HG02588 (cell line): ENCODE data around the gene RNF13.
A peak's percentile ranks its signal among the peaks of the same experiment; 100 is the strongest.
"Not testable (repeated sequence)": the region's sequence is repeated elsewhere in the genome, so short reads cannot be mapped to it uniquely, and the experiment has no call there.

Source experiments
- ATAC-seq: cut with Tn5 transposase; IDR thresholded peaks from one replicate; pipeline ENCODE4 v1.9.1; 2021; ENCODE audit warnings: mild to moderate bottlenecking, moderate library complexity; ENCODE audit not compliant: unreplicated experiment

The RNF13 gene

DNA sequence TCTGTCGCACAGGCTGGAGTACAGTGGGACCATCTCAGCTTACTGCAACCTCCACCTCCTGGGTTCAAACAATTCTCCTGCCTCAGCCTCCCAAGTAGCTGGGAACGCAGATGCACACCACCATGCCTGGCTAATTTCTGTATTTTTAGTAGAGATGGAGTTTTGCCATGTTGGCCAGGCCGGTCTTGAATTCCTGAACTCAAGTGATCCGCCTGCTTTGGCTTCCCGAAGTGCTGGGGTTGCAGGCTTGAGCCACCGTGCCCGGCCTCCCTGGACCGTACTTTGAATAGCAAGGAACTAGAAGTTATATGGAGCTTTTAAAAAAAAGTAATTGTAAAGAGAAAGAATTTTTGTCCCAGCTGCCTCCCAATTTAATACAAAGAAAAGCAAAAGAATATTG, 12.3 kb upstream of the RNF13 start:
- no peak for ATAC-seq

DNA sequence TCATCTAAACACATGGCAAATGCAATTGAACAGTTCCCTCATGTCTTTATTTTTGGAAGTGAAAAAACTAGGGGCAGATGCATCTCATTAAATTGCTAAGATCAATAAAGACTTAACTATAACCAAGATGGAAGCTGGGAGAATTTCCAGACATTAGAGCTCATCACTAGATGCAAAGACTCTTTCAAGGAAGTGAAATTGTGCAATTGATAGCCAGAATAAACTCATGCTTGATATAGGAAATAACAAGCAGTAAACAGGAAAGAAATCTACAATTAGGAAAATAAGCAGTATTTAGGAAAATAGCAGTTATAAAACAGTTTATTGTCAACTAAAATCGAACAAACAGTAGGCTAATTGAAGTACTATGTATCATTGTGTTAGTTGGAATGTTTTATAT, 11.8 kb upstream of the RNF13 start:
- ATAC-seq: no peak

DNA sequence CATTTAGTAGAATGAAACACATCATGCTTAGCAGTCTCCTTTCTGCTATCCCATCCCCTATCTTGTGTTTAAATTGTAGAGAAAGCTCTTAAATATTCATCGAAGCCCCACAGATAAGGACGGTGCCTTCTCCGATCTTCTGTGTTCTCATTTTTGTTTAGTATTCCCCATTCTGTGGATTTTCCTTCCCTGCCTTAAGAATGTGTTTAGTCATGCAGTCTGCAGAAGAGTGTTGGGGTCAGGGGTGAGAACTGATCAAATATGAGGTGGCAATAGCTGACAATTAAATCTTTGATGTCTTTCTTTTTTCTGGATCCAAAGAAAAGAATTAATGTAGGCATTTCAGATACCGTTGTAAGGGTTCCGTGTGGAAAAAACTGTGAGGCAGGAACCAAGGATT, 11.4 kb upstream of the RNF13 start:
- no peak for ATAC-seq

DNA sequence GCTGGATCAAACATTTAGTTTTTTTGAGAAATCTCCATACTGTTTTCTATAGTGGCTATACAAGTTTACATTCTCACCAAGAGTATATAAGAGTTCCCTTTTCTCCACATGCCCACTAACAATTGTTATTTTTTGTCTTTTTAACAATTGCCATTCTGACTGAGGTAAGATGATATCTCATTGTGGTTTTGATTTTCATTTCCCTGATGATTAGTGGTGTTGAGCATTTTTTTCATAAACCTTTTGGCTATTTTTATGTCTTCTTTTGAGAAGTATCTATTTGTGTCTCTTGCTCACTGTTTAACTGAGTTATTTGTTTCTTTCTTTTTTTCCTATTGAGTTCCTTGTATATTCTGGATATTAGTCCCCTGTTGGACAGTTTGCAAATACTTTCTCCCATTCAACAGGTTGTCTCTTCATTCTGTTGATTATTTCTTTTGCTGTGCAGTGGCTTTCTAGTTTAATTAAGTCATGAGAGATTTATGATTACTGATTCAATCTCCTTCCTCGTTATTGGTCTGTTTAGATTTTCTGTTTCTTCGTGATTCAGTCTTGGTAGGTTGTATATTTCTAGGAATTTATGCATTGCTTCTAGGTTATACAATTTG, 6.7 kb upstream of the RNF13 start:
- no peak for ATAC-seq

DNA sequence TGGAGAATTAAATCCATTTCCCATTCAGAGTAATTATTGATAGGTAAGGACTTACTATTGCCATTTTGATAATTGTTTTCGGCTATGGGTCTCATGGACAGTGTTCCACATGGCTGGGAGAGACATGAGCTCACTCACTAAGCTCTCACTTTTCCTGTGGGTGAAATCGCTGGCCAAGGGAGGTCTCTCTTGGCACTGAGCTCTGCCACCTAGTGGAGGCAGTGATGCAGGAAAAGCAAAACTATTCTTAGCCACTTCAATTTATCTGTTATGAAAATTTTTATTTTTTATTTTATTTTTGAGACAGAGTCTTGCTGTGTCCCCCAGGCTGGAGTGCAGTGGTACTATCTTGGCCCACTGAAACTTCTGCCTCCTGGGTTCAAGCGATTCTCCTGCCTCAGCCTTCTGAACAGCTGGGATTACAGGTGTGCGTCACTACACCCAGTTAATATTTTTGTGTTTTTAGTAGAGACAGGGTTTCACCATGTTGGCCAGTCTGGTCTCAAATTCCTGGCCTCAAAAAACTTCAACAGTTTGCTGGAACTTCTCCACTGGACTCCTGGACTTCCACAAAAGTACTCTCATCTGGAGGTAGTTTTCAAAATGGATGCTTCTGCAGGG, 4.7 kb upstream of the RNF13 start:
- no peak for ATAC-seq

DNA sequence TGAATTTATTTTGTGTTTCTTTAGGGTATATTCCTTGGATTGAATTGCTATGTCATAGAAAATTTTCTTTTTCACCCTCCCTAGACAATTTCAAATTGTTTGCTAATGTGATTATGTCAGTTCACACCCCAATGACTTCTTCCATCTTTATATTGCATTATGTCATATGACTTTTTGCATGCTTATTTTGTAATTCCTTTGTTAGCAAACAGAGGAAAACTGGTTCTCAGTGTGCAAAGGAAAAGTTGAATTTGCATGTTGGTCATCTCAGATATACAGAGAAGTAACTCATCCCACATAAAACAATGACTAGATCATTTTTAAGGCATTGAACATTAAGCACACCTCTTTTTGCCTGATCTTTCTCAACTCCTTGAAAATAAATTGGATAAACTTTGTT, 3.3 kb upstream of the RNF13 start:
- no peak for ATAC-seq

DNA sequence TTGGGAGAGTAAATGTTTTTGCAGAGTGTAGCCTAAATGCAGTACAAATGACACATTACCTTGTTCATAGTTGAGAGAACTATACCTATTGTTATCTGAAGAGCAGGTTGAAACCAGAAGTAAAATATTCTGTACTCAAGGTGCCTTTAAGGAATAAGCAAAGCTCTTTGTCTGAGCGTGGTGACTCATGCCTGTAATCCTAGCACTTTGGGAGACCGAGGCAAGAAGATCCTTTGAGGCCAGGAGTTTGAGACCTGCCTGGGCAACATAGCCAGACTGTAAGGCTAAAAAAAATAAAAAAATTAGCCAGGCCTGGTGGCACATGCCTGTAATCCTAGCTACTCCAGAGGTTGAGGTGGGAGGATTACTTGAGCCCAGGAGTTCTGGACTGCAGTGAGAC, 2.2 kb upstream of the RNF13 start:
- no peak for ATAC-seq

DNA sequence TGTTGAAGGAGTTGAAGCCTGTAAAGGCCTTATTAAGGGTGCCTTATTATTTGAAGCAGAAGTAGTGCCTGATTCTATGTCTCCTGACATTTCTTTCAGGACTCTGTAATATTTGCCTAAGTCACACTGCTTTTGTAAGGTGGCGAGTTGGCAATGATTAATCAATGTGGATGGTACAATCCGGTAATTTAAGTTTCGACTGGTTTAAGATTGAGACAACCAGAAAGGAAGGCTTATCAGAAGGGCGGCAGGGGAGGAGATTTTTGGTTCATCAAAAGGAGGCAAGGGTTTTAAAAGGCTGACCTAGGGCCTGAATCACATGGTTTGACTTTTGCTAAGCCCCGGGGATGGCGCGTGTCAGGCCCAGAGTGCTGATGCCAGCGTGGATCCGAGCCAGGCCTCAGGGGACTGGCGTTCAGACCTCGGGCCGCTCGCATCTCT, 830 bp upstream of the RNF13 start:
- no peak for ATAC-seq

DNA sequence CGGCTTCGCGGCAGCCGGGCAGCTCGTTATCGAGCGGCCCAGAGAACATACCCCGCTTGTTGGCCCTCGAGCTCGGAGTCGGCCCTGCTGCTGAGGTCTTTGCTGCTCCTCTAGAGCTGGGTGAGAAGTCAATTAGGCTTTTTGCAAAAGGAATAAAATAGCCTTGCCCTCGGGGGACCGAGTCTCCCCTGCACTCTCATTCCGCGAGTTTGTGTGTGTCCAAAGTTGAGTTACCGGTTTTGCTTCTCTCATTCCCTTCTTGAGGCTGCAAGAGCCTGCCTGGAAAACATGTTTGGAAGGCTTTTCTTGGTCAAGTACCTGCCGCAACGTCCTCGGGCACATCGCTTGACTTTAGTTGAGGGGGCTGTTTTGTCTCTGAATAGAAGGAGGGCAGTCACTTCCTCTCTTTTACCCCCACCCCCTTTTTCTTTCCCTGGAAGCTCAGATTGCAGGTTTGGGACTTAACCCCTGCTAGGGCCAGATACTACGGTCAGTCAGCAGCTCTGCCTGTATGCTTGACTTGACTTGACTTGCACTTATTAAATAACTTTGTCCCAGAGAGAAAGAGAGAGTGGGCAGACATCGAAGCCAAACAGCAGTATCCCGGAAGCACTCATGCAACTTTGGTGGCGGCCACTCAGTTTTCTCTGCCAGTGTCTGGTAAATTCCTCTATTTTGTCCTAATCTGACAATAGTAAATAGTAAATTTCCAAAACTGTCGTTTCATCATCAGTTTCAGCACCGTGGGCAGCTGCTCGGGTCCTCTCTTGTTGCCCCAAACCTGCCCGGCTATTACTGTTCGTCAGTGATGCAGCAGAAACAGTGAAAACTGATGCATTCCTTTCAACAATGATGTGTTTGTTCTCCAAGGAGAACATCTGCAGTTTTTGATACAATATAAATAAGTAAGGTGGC, 609 bp downstream of the RNF13 start:
- peak; percentile 15 for ATAC-seq

DNA sequence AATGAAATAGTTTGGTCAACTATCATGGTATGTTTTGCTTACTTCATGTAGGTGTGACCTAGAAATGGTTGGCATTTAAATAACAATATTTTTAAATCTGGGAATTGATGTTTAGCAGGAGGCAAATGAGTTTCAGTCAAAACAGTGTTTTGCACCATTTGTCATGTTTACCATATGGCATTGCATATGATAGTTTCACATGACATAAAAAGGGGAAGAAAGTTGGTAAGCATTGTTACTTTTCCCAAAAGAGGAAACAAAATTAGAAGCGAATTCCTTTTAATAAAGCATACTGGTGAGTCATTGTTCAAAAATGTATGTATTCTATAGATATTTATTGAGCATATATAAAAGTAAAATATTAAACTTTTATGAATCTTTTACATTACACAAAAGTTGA, 2.3 kb downstream of the RNF13 start:
- no peak for ATAC-seq

DNA sequence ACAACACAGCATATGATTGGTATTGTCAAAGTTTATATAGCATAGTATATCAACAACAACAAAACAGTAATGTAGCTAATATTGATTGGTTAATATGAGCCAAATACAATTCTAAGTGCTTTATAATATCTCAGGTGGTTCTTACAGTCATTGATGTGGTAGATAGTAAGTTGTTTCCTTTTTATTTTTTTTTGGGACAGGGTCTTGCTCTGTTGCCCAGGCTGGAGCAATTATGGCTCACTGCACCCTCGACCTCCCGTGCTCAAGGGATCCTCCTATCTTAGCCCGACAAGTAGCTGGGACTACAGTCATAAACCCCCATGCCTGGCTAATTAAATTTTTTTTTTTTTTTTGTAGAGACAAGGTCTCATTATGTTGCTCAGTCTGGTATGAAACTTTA, 2.7 kb downstream of the RNF13 start:
- no peak for ATAC-seq

DNA sequence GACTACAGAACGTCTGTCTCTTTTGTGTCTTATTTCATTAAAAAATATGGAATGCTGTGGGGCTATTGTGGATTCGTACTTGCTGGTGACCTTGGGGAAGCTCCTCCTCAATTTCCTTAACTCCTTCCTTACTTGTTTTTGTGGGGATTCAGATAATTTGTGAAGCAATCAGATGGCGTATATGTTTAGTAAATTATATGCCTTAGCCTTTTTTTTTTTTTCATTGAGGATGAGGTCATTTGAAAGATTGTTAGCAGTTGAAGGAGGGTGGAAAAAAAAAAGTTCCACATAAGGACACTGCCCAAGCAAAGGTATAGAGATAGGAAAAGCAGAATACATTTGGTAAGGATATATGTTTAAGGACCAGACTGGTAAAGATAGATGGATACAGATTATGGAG, 3.3 kb downstream of the RNF13 start:
- ATAC-seq: no peak

DNA sequence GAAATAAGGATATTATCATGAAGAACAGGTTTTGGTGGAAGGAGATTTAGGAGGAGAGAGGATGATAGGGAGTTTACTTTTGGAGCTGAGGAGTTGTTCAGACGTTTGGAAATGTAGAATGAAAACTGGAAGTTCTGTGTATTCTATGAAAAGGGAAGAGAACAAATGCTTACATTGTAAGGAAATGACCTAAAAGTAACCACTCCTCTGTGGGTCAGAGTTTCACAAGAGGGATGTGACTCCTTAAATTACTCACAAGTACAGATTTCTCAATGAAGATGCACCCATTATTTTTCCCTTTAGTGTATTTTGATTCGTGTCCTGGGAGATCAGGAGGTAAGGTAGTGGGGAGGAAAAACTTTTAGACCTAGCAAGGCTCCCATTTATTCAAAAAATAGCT, 4.0 kb downstream of the RNF13 start:
- ATAC-seq: no peak

DNA sequence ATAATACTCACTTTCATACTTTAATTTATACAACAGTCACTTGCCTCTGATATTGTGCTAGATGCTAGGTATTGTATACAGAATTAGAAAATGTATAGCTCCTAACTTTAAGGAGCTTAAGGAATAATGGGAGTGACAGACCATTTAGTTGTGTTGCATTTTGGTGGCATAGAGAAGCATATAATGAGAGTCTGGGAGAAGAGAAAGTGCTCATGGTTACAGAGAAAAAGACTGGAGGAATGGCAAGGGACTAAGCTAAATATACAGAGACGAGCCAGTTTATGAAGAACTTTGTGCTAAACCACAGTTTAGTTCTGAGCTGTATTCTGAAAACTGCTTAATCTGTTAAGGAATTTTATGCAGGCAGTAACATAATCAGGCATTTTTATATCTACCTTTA, 6.4 kb downstream of the RNF13 start:
- ATAC-seq: no peak

DNA sequence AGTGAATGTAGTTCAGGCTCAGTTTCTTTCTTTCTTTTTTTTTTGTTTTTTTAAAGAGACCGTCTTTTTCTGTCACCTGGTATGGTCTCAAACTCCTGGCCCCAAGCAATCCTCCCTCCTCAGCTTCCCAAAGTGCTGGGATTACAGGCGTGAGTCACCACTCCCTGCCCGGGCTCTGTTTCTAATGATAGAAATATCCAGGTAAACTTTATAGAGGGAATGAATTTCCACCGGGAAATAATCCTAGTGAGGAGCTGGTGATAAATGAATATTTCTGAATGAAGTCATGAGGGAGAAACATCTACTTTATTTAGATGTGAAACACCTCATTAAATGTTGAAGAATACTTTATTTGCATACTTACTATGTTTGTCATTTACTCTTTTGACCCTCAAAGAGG, 7.2 kb downstream of the RNF13 start:
- no peak for ATAC-seq

DNA sequence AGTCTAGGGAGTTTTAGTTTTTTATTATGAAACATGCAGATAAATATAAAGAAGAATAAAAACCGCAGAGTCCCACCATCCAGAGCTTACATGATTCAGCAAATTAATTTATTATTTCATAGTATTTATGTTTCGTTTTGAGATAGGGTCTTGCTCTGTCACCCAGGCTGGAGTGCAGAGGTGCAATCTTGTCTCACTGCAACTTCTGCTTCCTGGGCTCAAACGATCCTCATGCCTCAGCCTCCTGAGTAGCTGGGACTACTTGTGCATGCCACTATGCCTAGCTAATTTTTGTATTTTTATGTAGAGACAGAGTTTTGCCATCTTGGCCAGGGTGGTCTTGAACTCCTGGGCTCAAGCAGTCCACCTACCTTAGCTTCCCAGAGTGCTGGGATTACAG, 13.6 kb downstream of the RNF13 start:
- no peak for ATAC-seq

DNA sequence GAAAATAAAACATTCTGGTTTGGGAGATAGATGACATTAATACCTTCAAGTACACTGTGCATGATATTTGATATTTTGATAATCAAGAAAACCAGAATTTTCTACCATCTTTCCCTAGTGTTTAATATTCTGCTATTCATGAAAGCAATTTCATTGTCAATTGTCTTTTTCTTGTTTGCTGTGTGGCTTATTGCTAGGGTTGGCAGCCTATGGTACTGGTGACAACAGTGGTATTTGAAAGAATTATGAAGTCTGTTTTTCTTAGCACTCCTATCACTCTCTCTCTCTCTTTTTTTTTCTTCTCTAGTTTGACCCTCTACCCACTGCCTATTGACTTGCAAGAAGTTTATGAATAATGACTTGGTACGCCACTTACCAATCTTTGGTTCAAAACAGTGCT, 15.4 kb downstream of the RNF13 start:
- no peak for ATAC-seq

DNA sequence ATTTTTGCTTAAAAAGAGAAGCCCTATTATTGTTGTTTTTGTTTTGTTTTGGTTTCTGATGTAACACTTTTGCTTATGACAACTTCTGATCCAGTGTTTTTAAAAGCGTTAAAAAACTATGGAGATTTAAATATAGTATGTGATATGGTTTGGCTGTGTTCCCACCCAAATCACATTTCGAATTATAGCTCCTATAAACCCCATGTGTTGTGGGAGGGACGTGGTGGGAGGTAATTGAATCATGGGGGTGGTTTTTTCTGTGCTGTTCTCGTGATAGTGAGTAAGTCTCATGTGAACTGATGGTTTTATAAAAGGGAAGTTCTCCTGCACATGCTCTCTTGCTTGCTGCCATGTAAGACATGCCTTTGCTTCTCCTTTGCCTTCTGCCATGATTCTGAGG, 16.6 kb downstream of the RNF13 start:
- not testable (repeated sequence) for ATAC-seq

DNA sequence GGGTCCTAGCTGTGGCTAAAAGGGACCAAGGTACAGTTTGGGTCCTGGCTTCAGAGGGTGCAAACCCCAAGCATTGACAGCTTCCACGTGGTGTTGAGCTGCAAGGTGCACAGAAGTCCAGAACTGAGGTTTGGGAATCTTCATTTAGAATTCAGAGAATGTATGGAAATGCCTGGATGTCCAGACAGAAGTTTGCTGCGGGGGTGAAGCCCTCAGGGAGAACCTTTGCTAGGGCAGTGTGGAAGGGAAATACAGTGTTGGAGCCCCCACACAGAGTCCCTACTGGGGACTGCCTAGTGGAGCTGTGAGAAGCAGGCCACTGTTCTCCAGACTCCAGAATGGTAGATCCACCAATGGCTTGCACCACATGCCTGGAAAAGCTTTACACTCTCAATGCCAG, 17.9 kb downstream of the RNF13 start:
- no peak for ATAC-seq

DNA sequence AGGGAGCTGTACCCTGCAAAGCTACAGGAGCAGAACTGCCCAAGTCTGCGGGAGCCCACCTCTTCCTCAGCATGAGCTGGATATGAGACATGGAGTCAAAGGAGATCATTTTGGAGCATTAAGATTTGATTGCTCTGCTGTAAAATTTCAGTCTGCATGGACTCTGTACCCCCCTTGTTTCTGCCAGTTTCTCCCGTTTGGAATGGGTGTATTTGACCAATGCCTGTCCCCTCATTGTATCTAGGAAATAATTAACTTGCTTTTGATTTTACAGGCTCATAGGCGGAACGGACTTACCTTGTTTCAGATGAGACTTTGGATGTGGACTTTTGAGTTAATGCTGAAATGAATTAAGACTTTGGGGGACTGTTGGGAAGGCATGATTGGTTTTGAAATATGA, 18.3 kb downstream of the RNF13 start:
- no peak for ATAC-seq

DNA sequence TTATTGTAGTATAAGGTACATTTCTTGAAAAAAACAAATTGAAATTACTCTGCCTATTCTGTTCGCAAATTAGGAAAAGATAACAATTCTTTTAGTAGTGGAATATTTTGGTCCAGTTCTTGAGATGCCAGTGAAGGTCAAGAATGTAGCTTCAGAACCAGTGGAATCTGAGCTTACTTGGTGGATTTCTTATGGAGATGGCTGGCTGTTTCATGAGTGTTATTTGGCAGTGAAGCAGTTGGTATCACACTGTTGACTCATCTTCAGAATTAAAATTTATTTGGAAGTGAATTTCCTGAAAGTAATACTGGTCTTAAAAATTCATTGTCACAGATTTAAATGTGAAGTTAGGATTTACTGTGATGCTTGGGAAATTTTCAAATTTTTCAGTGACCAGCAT, 19.1 kb downstream of the RNF13 start:
- no peak for ATAC-seq

DNA sequence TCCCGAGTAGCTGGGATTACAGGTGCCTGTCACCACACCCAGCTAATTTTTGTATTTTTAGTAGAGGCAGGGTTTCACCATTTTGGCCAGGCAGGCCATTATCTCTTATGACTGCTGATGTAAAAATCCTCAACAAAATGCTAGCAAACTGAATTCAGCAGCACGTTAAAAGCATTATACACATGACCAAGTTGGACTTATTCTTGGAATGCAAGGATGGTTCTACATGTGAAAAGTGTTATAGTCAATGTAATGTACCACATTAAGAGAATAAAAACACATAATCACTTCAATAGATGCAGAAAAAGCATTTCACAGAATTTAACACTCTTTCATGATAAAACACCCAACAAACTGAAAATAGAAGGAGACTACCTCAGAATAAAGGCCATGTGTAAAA, 20.2 kb downstream of the RNF13 start:
- no peak for ATAC-seq
